ENCODE results near the gene IGFBP5. TPM values are rescaled to one million over a fixed set of nuclear protein-coding genes. Genes with fewer than 3 reads are reported as not detected.
A peak's percentile ranks its signal among the peaks of the same experiment; 100 is the strongest.

The IGFBP5 gene
- total RNA-seq, 1 donor from 2014 or later: 61.9 TPM

- no peak for TF ChIP-seq CTCF (conservative IDR thresholded peaks at IDR 0.05; ENCODE audit: low read depth, low read length)
- DNase-seq (ENCODE audit: low read depth): no peak
These were observed 22.3 kb downstream of the IGFBP5 start for GRCh38 chr2:216673021-216673420.

GRCh38 chr2:216672466-216672865, 22.9 kb downstream of the IGFBP5 start:
- H3K4me3 ChIP-seq (ENCODE audit: low read depth, low read length): no peak overlapping the region
- no peak for TF ChIP-seq CTCF (conservative IDR thresholded peaks at IDR 0.05; ENCODE audit: low read depth, low read length)
- DNase-seq (ENCODE audit: low read depth): no peak

More at GRCh38 chr2:216673021-216673420, 22.3 kb downstream of the IGFBP5 start:
- no peak overlapping the region for H3K4me3 ChIP-seq (ENCODE audit: low read depth, low read length)

- no peak for TF ChIP-seq CTCF (conservative IDR thresholded peaks at IDR 0.05; ENCODE audit: low read depth, low read length)
- no peak for DNase-seq (ENCODE audit: low read depth)
- H3K4me3 ChIP-seq (ENCODE audit: low read depth, low read length): no peak overlapping the region
These were observed 23.5 kb downstream of the IGFBP5 start for GRCh38 chr2:216671791-216672343.

GRCh38 chr2:216671081-216671411, 24.3 kb downstream of the IGFBP5 start:
- no peak overlapping the region for H3K4me3 ChIP-seq (ENCODE audit: low read depth, low read length)
- TF ChIP-seq CTCF (conservative IDR thresholded peaks at IDR 0.05; ENCODE audit: low read depth, low read length): no peak
- DNase-seq (ENCODE audit: low read depth): no peak

GRCh38 chr2:216670266-216671080, 24.9 kb downstream of the IGFBP5 start:
- H3K4me3 ChIP-seq (ENCODE audit: low read depth, low read length): no peak overlapping the region
- no peak for DNase-seq (ENCODE audit: low read depth)
- no peak for TF ChIP-seq CTCF (conservative IDR thresholded peaks at IDR 0.05; ENCODE audit: low read depth, low read length)

- H3K4me3 ChIP-seq (ENCODE audit: low read depth, low read length): no peak overlapping the region
- DNase-seq (ENCODE audit: low read depth): no peak
- peak; percentile 99 for TF ChIP-seq CTCF (conservative IDR thresholded peaks at IDR 0.05; ENCODE audit: low read depth, low read length)
These were observed 28.7 kb downstream of the IGFBP5 start for GRCh38 chr2:216666461-216667233.
